ENCODE results near the gene MIB2.

The MIB2 gene

DNA sequence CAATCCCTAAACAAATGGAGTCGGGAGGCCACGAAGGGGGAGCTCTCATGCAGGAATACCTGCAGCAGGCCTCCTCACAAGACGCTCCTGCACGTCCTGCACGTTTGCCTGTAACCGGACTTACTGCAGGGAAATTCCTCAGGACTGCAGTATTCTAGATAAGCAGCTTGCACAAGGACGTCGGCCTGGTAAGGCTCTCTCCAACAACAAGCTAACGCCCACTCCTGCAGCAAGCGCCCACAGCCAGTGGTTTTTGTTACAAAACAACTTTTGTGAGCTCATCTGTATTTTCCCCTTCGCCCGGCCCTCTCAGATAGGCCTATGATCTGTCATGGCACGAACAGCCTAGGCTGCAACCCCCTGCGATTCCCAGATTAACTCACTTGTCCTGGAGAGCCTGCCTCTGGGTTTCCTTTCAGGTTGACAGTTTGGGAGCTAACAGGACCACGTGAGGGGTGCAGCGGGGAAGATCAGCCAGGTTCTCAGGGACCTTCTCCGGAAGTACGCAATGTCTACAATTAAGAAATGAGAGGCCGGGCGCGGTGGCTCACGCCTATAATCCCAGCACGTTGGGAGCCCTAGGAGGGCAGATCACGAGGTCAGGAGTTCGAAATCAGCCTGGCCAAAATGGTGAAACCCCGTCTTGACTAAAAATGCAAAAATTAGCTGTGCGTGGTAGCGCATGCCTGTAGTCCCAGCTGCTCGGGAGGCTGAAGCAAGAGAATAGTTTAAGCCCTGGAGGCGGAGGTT lies 921 bp upstream of the MIB2 start:
- no peak for TF ChIP-seq POLR2A (IDR thresholded peaks at IDR 0.05; ENCODE audit: low read depth, low read length)
- FAIRE-seq (no peak), DNase-seq (ENCODE audit: insufficient read length, low spot score) (no peak)

DNA sequence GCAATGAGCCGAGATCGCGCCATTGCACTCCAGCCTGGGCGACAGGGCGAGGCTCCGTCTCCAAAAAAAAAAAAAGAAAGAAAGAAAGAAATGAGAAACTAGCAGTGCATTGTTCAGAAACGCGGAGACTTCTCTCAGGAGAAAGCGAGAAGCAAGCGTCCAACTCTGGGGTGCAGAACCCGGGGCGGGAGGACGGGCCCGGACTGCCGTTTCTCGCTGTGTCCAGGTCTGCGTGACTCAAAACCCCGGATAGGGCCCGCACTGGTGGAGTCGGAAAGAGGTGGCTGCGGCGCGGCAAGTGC lies 395 bp upstream of the MIB2 start:
- FAIRE-seq (no peak), DNase-seq (ENCODE audit: insufficient read length, low spot score) (no peak)
- TF ChIP-seq POLR2A (IDR thresholded peaks at IDR 0.05; ENCODE audit: low read depth, low read length), result no peak

DNA sequence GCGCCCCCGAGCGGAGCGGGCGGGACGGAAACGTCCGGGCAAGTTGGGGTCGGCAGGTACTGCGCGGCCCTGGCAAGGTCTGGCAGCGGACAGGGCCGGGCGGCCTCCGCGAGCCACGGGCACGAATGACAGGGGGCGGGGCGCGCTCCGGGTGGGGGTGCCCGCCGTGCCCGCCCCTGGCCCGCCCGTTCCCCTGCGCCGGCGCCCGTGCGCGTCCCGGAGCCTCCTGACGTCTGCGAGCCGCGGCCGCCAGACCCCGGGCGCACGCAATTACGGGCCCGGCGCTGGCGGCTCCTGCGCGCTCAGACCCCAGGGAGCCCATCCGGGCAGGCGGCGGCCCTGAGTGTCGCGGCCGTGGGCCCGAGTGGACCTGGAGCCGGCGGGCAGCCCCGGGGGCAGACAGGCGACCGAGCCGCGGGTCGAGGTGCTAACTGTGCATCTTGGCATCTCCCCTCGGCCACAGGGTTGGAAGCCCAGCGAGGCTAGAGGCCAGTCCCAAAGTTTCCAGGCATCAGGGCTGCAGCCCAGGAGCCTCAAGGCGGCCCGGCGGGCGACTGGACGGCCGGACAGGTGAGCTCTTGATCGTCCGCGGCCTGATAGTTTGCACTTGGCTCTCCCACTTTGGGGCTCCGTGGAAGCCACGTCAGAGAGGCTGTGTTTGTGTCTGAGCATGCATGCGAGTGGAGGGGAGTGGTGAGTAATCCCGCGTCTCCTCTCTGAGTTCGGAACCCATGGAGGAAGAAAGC lies 918 bp downstream of the MIB2 start:
- FAIRE-seq, result no peak
- no peak for TF ChIP-seq POLR2A (IDR thresholded peaks at IDR 0.05; ENCODE audit: low read depth, low read length)
- DNase-seq (ENCODE audit: insufficient read length, low spot score), result no peak

DNA sequence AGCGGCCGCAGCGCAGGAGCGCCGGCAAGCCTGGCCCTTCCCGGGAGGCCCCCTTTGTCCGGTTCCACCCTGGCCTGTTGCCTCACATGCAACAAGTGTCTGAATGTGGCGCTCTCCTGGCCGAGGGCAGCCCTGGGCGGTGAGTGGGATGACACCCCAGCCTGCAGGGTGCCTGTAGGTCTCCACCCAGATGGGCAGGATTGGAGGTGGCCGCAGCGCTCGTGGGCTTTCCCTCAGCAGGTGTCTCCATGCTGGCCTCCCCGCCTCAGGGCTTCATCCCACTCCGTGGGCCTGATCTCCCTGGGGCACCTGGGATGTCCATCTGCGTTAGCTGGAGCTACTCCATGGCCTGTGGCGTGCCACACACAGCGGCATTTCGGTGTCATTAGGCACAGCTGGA lies 1.5 kb downstream of the MIB2 start:
- no peak for FAIRE-seq

DNA sequence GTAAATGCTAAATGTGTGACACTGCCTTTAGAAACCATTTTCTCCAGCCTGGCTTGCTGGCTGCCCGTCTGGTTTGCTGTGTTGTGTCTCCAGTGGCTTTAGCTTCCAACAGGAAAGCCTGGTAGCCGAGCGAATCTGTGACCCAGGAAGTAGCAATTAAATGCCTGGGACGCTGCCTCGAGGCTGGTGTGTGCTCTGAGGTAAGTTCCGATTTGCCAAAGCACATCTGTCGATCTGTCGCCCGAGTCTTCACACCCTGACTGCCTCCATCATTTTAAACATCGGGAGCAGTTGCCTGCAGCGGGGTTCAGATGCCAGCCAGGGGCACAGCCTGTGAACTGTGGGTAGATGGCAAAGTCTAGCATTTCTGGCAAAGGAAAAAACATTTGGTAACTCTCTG lies 2.2 kb downstream of the MIB2 start:
- TF ChIP-seq POLR2A (IDR thresholded peaks at IDR 0.05; ENCODE audit: low read depth, low read length), result no peak
- DNase-seq (ENCODE audit: insufficient read length, low spot score) (no peak), FAIRE-seq (no peak)

More for the DNA sequence above, 1.5 kb downstream of the MIB2 start:
- TF ChIP-seq POLR2A (IDR thresholded peaks at IDR 0.05; ENCODE audit: low read depth, low read length), result no peak
- no peak for DNase-seq (ENCODE audit: insufficient read length, low spot score)

DNA sequence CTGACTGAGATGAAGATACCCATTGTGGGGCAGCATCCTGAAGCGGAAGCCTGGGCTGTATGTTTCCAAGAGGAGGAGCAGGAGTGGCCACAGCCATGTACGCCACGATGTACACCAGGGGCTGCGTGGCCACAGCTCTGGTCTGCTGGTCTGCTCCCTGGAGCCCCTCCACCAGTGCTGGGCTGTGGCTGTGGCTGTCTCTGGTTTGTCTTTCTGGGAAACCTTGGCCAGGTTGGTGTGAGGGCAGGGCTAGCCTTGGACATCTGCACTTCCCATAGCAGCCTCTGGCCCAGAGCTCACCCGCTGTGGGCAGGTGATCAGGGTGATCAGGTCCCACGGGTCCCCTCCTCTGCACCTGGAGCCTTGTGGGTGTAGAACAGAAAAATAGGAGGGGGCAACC lies 2.6 kb downstream of the MIB2 start:
- FAIRE-seq (no peak), DNase-seq (ENCODE audit: insufficient read length, low spot score) (no peak)
- no peak for TF ChIP-seq POLR2A (IDR thresholded peaks at IDR 0.05; ENCODE audit: low read depth, low read length)

DNA sequence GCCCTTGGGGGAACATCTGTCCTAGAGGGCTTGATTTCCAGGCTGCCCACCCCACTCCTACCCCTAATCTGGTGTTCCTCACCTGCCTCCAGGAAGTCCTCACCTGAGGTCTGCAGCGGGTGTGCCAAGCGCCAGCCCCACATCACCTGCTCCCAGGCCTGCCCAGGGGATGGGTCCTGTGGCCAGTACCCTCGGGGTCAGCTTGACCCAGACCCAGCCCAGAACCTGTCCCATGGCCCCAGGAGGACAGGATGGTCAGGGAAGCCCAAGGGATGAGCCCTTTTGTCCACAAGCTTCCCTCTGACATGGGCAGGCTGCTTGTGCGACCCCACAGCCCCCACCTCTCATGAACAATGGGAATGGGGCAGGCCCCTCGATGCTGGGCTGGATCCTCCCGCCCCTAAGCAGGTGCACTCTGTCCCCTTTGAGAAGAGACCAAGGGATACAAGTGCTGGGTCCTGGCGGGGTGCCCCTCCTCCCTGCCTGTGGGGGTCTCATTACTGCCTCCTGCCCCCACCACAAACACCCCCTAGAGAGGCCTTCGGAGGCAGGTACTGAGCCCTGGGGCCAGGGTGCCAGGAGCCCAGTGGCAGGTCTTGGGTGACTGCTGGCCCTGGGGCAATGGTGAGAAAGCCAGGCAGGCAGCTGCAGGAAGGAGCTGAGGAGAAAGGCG lies 3.2 kb downstream of the MIB2 start:
- TF ChIP-seq POLR2A (IDR thresholded peaks at IDR 0.05; ENCODE audit: low read depth, low read length), result no peak
- no peak for FAIRE-seq
- no peak for DNase-seq (ENCODE audit: insufficient read length, low spot score)

DNA sequence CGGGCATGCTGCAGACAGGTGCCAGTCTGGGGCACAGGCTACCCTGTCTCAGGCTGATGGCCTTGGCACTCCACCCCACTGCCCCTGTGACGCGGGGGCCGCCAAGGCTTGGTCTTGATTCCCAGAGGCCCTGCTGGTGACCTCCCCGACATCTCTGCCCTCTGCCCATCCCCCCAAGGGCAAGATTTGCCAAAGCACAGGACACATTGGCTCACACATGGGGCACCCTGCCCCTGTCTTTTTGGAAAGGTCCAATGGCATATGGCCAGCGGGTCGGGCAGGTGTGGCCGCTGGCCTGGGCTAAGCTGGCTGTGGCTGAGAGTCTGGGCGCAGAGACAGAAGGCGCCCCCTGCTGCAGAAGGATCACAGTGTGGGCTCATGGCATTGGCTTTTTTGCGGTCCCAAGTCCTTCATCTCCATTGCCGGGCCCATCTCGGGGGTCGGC lies 4.6 kb downstream of the MIB2 start:
- FAIRE-seq (no peak), DNase-seq (ENCODE audit: insufficient read length, low spot score) (no peak)
- no peak for TF ChIP-seq POLR2A (IDR thresholded peaks at IDR 0.05; ENCODE audit: low read depth, low read length)

DNA sequence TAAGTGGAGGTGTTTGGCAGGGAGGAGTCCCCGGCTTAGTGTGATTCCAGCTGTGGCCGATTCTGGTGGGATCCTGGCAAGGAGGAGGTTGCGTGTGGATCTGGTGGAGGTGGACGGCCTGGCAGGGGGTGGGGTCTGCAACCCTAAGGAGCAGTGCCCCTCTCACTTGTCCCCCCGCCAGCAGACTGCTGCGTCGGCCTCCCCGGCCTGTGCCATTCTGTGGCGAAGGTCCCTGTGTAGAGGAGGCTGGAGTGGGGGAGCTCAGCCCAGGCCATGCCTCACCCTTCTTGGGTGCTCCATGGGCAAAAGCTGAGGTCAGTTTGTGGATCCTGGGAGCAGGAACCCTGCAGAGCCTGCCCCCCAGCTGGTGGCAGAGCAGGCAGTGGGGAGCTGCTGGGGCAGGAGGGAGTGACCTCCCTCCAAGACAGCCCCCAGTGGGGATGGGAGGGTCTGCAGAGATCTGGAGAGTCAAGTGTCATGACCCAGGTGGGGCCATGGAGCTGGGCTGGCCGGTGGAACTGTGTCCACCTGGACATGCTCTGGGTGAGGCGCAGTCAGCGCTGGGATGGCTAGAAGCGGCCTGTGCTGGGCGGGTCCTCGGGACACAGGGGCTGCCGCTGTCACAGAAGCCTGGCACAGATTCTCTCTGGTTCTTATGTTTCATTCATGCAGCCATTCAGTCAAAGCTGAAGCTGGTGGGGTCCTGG lies 5.3 kb downstream of the MIB2 start:
- DNase-seq (ENCODE audit: insufficient read length, low spot score), result no peak
- FAIRE-seq, result no peak
- no peak for TF ChIP-seq POLR2A (IDR thresholded peaks at IDR 0.05; ENCODE audit: low read depth, low read length)

DNA sequence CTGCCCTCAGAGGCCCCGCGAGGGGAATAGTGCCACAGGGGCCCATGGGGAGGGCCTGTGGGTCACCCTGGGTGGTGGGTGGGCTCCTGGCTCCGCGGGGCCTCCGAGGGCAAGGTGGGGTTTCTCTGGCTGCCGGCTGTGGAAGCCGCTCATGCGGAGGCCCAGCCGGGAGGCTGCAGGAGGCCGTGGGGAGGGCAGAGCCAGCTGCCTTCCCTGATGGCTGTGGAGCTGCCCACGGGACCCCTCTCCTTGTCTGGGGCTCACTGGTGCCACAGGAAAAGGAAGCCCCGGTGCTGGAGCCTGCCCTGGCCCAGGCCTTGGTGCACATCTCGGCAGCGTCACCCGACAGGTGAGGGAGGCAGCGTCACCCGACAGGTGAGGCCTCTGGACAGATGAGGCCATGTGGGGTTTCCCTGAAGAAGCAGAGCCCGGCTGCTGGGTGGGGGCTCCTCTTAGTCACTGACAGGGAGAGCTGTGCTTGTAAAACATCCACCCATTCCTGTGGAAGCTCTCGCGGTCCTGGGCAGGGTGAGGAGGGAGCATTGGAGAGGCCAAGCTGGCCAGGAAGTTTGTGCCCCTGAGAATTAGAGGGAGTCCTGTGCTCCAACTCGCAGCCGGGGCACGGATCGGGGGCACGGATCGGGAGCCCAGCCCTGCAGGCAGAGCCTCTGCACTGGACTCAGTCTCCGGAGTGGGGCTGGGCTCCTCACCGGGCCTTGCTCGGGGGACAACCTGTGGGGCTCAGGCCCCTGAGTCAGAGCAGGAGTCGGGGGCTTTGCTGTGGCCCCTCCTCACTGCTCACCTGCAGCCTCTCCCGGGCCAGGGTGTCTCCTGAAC lies 6.1 kb downstream of the MIB2 start:
- no peak for TF ChIP-seq POLR2A (IDR thresholded peaks at IDR 0.05; ENCODE audit: low read depth, low read length)
- DNase-seq (ENCODE audit: insufficient read length, low spot score) (no peak), FAIRE-seq (no peak)

DNA sequence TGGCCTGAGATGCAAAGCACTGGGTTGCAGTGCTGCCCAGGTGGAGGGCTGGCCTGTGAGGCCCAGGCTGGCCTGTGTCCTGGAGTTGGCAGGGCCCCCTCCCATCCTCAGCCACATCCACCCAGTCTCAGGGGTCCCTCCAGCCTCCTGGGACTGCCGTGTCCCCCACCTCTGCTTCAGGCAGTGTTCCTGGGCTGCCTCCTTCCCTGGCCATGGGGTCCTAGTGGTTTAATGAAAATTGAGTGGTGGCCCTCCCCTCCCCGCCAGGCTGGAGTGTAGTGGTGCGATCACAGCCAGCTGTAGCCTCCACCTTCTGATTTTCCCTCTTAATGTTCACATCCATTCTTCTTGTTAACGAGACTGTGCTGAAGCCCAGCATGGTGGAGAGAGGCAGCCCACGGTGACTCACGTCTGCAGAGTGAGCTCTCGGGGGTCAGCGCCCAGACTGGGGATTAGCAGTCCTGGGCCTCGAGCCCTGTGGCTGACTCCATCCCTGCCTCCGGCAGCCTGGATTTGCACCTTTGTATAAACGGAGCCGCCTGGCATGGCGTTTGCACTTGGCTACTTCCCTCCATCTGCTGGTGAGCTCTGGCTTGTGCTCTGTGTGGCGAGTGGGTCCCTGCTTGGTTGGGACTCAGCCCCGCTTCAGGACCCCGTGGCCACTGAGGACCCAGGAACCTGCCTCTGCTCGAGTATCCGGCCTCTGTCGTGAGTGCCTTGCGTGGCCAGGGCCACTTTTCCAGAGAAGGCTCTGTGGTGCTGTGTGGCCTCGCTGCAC lies 6.9 kb downstream of the MIB2 start:
- no peak for FAIRE-seq
- no peak for TF ChIP-seq POLR2A (IDR thresholded peaks at IDR 0.05; ENCODE audit: low read depth, low read length)
- no peak for DNase-seq (ENCODE audit: insufficient read length, low spot score)

DNA sequence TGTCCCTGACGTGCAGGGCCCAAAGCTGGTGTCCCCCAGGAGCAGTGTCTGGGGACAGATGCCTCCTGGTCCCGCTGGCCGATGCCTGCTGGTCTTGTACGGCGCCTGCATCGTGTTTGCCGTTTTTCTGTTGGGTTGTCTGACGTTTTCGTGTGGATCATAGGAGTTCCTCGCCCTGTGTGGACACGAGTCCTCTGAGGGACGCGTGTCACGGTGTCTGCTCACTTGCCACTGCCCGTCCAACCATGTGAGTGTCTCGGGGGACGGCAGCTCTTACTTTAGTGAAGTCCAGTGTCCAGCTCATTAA lies 7.4 kb downstream of the MIB2 start:
- TF ChIP-seq POLR2A (IDR thresholded peaks at IDR 0.05; ENCODE audit: low read depth, low read length), result no peak
- DNase-seq (ENCODE audit: insufficient read length, low spot score) (no peak), FAIRE-seq (no peak)

DNA sequence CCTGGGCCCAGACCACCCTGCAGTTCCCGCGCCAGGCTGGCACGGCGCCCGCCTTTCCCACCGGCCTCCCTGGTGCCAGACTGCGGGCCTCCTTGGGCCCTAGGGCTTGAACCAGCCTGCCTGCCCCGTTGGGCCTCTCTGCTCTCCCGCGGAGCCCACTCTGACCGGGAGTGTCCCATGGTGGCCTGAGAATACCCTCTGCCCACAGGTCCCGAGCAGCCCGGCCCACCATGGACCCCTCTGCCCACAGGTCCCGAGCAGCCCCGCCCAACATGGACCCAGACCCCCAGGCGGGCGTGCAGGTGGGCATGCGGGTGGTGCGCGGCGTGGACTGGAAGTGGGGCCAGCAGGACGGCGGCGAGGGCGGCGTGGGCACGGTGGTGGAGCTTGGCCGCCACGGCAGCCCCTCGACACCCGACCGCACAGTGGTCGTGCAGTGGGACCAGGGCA lies 7.9 kb downstream of the MIB2 start:
- DNase-seq (ENCODE audit: insufficient read length, low spot score) (no peak), FAIRE-seq (no peak)
- no peak for TF ChIP-seq POLR2A (IDR thresholded peaks at IDR 0.05; ENCODE audit: low read depth, low read length)
